ENCODE data around the gene NUCB2. TPM values are rescaled to one million over a fixed set of nuclear protein-coding genes. Genes with fewer than 3 reads are reported as not detected.

NUCB2 gene
- total and polyA plus RNA-seq, 2 of the 8 experiments (the other 6 are each of a cell fraction or from before 2014, with no cell fraction given) = 9.0 to 34.2 TPM

DNA sequence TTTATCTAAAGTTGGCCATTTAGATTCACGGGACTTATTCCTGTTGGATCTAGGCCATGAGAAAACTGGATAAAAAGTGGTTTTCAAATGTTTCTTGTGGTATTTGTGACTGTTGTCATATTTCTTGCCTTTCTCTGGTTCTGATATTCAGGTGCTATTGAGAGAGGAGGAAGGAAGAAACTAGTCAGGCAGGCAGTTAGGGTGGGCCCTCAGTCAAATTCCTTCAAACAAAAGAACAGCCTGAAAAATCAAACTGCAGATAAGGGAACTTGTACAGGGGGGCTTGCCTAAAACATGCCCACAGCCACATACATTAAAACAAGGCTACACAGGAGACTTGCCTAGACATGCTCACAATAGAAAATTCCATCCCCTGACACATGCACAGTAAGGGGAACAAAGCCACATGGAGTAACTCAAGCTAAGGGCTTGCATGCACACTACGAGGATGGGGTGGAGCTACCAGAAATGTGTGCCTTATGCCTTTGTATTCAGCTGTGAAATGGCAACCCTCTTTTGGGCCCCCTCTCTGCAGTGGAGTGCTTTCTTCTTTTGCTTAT, 93.2 kb downstream of the NUCB2 start:
- 88% methylated on average over 2 of the region's 2 CpGs; no CpG with 5 or more reads in 1 of the 2 experiments for WGBS, 2 experiments (ENCODE audit: extremely low coverage in 1 of 2, insufficient coverage in 1 of 2, insufficient read length in 1 of 2, insufficient replicate concordance in 2 of 2, low coverage in 1 of 2, low lambda C conversion rate in 2 of 2, missing lambda C conversion rate in 1 of 2)
- no peak overlapping the region for H3K4ac ChIP-seq (replicated peaks; ENCODE audit: insufficient read length, low read depth, low read length)
- POLR2A ChIA-PET (ENCODE audit: partially characterized antibody) = no interaction called here
- DNase-seq (ENCODE audit: low read depth in 1 of 2, low spot score in 2 of 2) (no peak), FAIRE-seq (no peak)
- peaks cover 54 to 56% of the 10 kb centered on the region in 2 experiments for H3K9me3 ChIP-seq (ENCODE audit: insufficient read depth in 2 of 2, low read depth in 1 of 2, low read length in 1 of 2)
- H3K79me2 ChIP-seq (ENCODE audit: control insufficient read depth in 1 of 2, insufficient read depth in 2 of 2, low read length in 2 of 2) = no peaks in the 10 kb centered on the region
- H3K56ac ChIP-seq (replicated peaks; ENCODE audit: insufficient read length, low read depth, low read length) = no peak overlapping the region
- no peak overlapping the region for H2BK12ac ChIP-seq (ENCODE audit: low read depth, low read length)
- H3K23ac ChIP-seq (ENCODE audit: insufficient read length) = no peak overlapping the region
- H3K9ac ChIP-seq (replicated peaks in 1 of 4; ENCODE audit: extremely low read depth in 1 of 4, low read depth in 3 of 4, low read length in 3 of 4) = no peak overlapping the region
- H3K79me1 ChIP-seq (ENCODE audit: low read depth, low read length) = no peaks in the 10 kb centered on the region
- H2BK20ac ChIP-seq (ENCODE audit: low read length) = no peak overlapping the region
- no peak overlapping the region for H2AK5ac ChIP-seq (ENCODE audit: low read depth, low read length)
- no peaks in the 10 kb centered on the region for H4K20me1 ChIP-seq (replicated peaks in 1 of 2; ENCODE audit: control insufficient read depth in 1 of 2, insufficient read depth in 2 of 2, low read length in 2 of 2)
- no peak overlapping the region for H2BK120ac ChIP-seq (replicated peaks; ENCODE audit: low read depth, low read length)
- TF ChIP-seq TAF1 (IDR thresholded peaks at IDR 0.05; ENCODE audit: low read depth, low read length) = no peak
- no peak for TF ChIP-seq KDM5A (IDR thresholded peaks at IDR 0.05; ENCODE audit: low read length)
- TF ChIP-seq RNF2 (IDR thresholded peaks at IDR 0.05; ENCODE audit: borderline replicate concordance, low read depth, low read length, missing control alignments, poor library complexity, severe bottlenecking) = no peak
- no peak for TF ChIP-seq POLR2A (IDR thresholded peaks at IDR 0.05; ENCODE audit: control extremely low read depth in 1 of 2, low read depth in 2 of 2, low read length in 2 of 2)
- no peaks in the 10 kb centered on the region for H3K23me2 ChIP-seq (ENCODE audit: low read depth, low read length)
- CTCF ChIA-PET (ENCODE audit: partially characterized antibody) = interaction anchor here (2.2 kb wide), 1 partner anchor 13 kb away, joined by 16 read pairs; no protein-coding TSS in a partner anchor
- H3K4me1 ChIP-seq (replicated peaks in 1 of 4; ENCODE audit: control insufficient read depth in 3 of 4, insufficient read depth in 4 of 4, low read length in 3 of 4) = no peaks in the 10 kb centered on the region
- H3K18ac ChIP-seq (ENCODE audit: extremely low read depth, low read length) = no peak overlapping the region
- H4K5ac ChIP-seq (ENCODE audit: insufficient read length, low read depth, low read length) = no peak overlapping the region
- H3K4me3 ChIP-seq (ENCODE audit: extremely low read depth in 1 of 4, insufficient read depth in 2 of 4, low read depth in 3 of 4, low read length in 4 of 4) = no peak overlapping the region
- no peak overlapping the region for H2AFZ ChIP-seq (ENCODE audit: low read length)
- no peak overlapping the region for H4K8ac ChIP-seq (ENCODE audit: extremely low read depth, insufficient read depth, low read length)
- no peak overlapping the region for H3K4me2 ChIP-seq (ENCODE audit: insufficient read depth in 1 of 2, low read depth in 2 of 2, low read length in 2 of 2)
- H3K27me3 ChIP-seq (replicated peaks in 1 of 4; ENCODE audit: control insufficient read depth in 3 of 4, extremely low read depth in 1 of 4, insufficient read depth in 3 of 4, low read length in 3 of 4) = no peaks in the 10 kb centered on the region; a peak in 1 of 7 replicates
- H3K14ac ChIP-seq (ENCODE audit: insufficient read length) = no peak overlapping the region
- H2BK15ac ChIP-seq (ENCODE audit: low read length) = no peak overlapping the region
- no peak overlapping the region for H3K27ac ChIP-seq (ENCODE audit: low read depth, low read length)
- no peak overlapping the region for H4K91ac ChIP-seq (replicated peaks; ENCODE audit: insufficient read length, low read length)
- H3K36me3 ChIP-seq (ENCODE audit: control insufficient read depth in 2 of 4, insufficient read depth in 4 of 4, low read length in 3 of 4) = peaks cover 0 to 20% (median 0%) of the 10 kb centered on the region in 4 experiments; a peak in 3 of 8 replicates
- no peak overlapping the region; the same call in 1 of the 2 replicates for H2BK5ac ChIP-seq (ENCODE audit: low read depth, low read length)

Measured in H1 (cell line).